GM19455 (cell line): ENCODE measurements around the gene CEMP1.

ENCODE experiments used
- ATAC-seq: cut with Tn5 transposase; IDR thresholded peaks from one replicate; pipeline ENCODE4 v1.9.1; 2021; ENCODE audit not compliant: unreplicated experiment

The CEMP1 gene

GRCh38 chr16:2520784-2521531 lies 10.2 kb downstream of the CEMP1 start:
- no peak for ATAC-seq

- ATAC-seq: no peak
Measured at GRCh38 chr16:2520097-2520783, 11.0 kb downstream of the CEMP1 start, which contains the start of gene AMDHD2. Gene AMDHD2, plus strand, starts transcription at chr16:2520371. Its CDS starts 88 bp downstream, at chr16:2520459.

- ATAC-seq: no peak
Measured at GRCh38 chr16:2519711-2520080, 11.5 kb downstream of the CEMP1 start.

GRCh38 chr16:2518823-2519710 lies 12.1 kb downstream of the CEMP1 start:
- no peak for ATAC-seq

GRCh38 chr16:2517954-2518605 lies 13.1 kb downstream of the CEMP1 start:
- no peak for ATAC-seq

GRCh38 chr16:2516391-2517240 lies 14.6 kb downstream of the CEMP1 start:
- no peak for ATAC-seq

GRCh38 chr16:2515180-2515851 lies 15.9 kb downstream of the CEMP1 start:
- no peak for ATAC-seq

GRCh38 chr16:2514333-2515179 lies 16.7 kb downstream of the CEMP1 start:
- no peak for ATAC-seq

- peak; percentile 67 for ATAC-seq
Measured at GRCh38 chr16:2513405-2514332, 17.5 kb downstream of the CEMP1 start, which contains the start of gene ATP6V0C. Gene ATP6V0C, plus strand, starts transcription at chr16:2513952. Its CDS starts 152 bp downstream, at chr16:2514104.

- ATAC-seq: no peak
Measured at GRCh38 chr16:2512735-2513404, 18.3 kb downstream of the CEMP1 start.

GRCh38 chr16:2511996-2512734 lies 19.0 kb downstream of the CEMP1 start:
- ATAC-seq: no peak

- no peak for ATAC-seq
Measured at GRCh38 chr16:2511128-2511800, 19.9 kb downstream of the CEMP1 start.

GRCh38 chr16:2508722-2509400 lies 22.3 kb downstream of the CEMP1 start:
- no peak for ATAC-seq

GRCh38 chr16:2507665-2508064 lies 23.5 kb downstream of the CEMP1 start:
- ATAC-seq: no peak

- ATAC-seq: no peak
Measured at GRCh38 chr16:2507052-2507659, 24.1 kb downstream of the CEMP1 start.
